NCI-H345 treated with DMSO at 0.1 percent for 48 hours (cell line): ENCODE data around the gene UGT1A10.
"Not testable (repeated sequence)": the region's sequence is repeated elsewhere in the genome, so short reads cannot be mapped to it uniquely, and the experiment has no call there.

Experiments used
- DNase-seq: peaks from one replicate; lab custom pipeline; 2025; ENCODE audit not compliant: unreplicated experiment; lab: John Stamatoyannopoulos, UW

Gene UGT1A10

DNA sequence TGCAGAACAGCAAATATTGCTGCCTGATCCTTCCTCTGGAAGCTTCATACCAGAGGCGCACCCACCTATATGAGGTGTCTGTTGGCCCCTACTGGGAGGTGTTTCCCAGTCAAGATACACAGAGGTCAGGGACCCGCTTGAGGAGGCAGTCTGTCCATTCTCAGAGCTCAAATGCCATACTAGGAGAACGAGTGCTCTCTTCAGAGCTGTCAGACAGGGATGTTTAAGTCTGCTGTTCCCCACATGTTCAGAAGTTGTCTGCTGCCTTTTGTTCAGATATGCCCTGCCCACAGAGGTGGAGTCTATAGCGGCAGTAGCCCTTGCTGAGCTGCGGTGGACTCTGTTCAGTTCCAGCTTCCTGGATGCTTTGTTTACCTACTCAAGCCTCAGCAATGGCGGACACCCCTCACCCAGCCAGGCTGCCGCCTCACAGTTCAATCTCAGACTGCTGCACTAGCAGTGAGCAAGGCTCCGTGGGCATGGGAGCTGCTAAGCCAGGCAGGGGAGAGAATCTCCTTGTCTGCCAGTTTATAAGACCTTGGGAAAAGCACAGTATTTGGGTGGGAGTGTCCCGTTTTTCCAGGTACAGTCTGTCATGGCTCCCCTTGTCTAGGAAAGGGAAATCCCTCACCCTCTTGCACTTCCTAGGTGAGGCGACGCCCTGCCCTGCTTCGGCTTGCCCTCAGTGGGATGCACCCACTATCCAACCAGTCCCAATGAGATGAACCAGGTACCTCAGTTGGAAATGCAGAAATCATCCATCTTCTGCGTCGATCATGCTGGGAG lies 100.8 kb downstream of the UGT1A10 start:
- not testable (repeated sequence) for DNase-seq

DNA sequence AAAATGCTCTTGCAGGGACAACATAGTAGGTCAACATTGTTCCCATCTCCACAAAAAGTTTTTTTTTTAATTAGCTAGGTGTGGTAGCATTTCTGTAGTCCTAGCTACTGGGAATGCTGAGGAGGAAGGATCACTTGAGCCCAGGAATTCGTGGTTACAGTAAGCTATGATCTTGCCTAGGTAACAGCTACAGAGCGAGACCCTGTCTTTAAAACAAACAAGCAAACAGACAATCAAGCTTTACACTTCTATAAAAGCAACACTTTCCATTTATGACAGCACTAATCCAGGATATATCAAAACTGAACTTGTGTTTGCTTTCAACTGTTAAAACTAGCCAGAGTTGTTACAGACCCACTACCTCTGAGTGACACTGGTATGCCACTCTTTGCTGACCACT lies 104.6 kb downstream of the UGT1A10 start:
- DNase-seq = no peak

DNA sequence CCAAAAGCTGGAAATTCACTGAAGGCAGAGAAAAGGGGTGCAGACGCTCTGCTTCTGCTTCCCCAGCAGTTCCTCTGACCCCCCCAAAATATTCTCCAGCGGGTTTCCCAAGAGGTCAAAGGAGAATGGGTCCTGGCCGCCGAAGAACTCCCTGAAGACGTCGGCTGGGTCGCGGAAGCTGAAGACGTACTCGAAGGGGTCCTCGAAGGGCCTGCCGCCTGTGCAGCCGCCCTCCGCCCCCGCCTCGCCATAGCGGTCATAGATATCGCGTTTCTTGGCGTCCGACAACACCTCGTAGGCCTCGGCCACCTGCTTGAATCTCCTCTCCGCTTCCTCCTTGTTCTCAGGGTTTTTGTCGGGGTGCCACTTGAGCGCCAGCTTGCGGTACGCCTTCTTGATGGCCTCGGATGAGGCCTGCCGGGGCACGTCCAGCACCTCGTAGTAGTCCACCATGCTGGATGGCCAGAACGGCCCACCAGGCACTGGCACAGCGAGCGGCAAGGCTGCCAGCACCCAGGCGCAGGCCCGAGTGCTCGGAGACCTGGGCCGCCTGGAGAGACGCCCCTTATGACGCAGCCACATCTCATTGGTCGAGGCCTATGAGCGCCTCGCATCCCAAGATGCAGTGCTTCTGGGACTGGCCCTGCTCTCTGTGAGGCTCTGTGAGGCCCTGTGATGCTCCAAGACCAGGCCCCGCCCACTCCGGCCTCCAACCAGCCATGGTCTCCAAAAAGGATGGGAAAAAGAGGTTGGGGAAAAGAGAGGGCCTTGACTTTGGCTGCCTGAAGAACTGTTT lies 107.4 kb downstream of the UGT1A10 start:
- no peak for DNase-seq

DNA sequence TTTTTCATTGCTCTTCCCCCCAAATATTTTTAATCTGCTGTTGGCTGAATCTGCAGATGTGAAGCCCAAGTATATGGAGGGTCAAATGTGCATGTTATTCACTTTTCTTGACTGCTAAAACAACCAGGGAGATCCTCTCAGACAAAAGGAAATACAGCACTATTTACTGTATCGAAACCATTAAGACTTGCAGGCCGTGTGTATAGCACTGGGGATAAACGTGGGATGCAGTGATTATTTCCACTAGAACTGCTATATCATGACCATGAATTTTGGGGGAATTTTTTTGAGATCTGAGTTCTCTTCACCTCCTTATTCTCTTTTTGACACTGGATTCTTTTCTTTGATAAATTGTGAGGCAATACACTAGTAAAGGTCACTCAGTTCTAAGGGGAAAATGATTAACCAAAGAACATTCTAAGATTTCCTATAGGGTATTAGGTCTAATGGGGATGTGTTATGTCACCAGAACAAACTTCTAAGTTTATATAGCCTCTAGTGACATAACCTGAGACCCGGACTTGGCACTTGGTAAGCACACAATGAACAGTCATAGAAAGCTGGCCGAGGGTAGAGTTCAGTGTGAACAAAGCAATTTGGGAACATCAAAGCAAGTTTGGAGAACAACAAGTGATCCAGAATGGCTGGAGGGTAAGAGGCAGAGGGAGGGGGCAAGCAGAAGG lies 109.0 kb downstream of the UGT1A10 start:
- DNase-seq = no peak

DNA sequence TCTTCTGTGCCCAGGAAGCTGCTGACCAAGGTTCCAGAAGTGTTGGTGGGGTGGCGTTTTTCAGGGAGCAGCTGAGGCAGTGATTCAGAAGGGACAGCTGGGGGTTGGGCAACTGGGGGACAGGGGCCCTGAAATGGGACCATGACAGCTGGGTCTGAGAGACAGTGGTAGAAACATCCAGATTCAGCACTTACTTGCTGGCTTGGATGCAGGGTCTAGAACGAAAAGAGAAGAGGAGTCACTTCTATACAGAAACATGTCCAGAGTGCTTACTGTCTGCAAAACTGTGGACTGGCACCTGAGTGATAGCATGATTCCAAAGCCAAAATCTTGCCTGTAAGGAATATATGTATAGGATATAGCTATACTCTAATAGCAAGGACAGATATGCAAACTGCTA lies 109.6 kb downstream of the UGT1A10 start:
- DNase-seq = not testable (repeated sequence)

DNA sequence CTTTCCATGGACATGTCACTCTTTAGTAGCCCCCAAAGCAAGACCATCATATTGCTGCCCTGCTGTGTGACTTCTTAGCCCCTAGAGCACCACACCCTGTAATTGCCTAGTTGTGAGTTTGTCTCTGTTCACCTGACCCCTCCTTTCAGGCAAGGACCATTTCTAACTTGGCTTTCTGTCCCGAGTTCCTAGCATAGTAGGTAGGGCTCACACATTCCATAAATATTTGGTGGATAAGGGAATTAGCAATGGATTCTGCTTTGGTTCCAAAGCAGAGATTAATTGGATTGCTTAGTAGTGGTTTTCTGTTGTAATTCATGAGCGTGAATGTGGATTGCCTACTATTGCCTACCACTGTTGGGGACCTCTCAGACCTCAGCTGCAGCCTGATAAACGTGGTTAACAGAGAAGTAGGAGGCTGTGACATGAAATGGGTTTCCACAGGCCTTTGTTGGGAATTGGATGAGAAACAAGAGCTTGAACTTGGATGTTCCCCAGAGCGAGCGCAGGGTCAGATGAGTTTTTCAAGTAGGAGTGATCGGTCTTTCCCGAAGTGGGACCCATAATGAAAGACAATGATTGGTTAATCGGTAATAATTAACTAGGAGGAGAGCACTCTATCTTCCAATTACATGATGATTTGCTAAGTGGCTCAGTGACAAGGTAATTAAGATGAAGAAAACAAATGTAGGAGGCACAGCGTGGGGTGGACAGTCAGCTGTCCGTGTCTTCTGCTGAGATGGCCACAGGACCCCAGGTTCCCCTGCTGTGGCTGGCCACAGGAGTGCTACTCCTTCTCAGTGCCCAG lies 110.4 kb downstream of the UGT1A10 start:
- DNase-seq = no peak

DNA sequence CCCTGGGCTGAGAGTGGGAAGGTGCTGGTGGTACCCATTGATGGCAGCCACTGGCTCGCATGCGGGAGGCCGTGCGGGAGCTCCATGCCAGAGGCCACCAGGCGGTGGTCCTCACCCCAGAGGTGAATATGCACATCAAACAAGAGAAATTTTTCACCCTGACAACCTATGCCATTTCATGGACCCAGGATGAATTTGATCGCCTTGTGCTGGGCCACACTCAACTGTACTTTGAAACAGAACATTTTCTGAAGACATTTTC lies 111.0 kb downstream of the UGT1A10 start:
- DNase-seq = no peak

DNA sequence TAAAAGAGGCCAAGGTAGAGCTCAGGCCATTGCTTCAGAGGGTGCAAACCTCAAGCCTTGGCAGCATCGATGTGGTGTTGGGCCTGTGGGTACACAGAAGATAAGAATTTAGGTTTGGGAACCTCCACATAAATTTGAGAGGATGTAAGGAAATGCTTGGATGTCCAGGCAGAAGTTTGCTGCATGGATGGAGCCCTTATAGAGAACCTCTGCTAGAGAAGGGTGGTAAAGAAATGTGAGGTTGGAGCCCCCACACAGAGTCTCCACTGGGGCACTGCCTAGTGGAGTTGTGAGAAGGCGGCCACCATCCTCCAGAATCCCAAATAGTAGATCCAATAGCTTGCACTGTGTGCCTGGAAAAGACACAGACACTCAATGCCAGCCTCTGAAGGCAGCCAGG lies 114.4 kb downstream of the UGT1A10 start:
- not testable (repeated sequence) for DNase-seq

DNA sequence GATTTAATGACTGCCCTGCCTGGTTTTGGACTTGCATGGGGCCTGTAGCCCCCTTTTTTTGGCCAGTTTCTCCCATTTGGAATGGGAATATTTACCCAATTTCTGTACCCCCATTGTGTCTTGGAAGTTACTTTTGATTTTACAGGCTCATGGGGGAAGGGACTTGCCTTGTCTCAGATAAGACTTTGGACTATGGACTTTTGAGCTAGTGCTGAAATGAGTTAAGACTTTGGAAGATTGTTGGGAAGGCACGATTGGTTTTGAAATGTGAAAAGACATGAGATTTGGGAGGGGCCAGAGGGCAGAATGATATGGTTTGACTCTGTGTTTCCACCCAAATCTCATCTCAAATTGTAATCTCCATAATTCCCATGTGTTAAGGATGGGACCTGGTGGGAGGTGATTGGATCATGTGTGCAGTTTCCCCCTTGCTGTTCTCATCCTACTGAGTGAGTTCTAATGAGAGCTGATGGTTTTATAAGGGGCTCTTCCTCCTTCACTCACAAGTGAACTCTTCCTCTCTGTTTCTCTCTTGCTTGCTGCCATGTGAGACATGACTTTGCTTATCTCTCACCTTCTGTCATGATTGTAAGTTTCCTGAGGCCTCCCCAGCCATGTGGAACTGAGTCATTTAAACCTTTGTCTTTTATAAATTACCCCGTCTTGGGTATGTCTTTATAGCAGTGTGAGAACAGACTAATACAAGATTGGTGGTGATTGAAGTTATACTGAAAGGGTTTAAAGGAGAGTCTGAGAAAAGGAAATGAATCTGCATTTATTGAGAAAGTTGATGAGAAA lies 115.2 kb downstream of the UGT1A10 start:
- DNase-seq = not testable (repeated sequence)

DNA sequence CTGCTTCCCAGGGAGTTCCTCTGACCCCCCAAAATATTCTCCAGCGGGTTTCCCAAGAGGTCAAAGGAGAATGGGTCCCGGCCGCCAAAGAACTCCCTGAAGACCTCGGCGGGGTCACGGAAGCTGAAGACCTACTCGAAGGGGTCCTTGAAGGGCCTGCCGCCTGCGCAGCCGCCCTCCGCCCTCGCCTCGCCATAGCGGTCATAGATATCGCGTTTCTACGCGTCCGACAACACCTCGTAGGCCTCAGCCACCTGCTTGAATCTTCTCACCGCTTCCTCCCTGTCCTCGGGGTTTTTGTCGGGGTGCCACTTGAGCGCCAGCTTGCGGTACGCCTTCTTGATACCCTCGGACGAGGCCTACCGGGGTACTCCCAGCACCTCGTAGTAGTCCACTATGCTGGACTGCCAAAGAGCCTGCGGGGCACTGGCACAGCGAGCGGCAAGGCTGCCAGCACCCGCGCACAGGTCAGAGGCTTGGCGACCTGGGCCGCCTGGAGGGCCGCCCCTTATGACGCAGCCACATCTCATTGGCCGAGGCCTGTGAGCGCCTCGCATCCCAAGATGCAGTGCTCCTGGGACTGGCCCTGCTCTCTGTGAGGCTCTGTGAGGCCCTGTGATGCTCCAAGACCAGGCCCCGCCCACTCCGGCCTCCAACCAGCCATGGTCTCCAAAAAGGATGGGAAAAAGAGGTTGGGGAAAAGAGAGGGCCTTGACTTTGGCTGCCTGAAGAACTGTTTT lies 118.8 kb downstream of the UGT1A10 start:
- no peak for DNase-seq

DNA sequence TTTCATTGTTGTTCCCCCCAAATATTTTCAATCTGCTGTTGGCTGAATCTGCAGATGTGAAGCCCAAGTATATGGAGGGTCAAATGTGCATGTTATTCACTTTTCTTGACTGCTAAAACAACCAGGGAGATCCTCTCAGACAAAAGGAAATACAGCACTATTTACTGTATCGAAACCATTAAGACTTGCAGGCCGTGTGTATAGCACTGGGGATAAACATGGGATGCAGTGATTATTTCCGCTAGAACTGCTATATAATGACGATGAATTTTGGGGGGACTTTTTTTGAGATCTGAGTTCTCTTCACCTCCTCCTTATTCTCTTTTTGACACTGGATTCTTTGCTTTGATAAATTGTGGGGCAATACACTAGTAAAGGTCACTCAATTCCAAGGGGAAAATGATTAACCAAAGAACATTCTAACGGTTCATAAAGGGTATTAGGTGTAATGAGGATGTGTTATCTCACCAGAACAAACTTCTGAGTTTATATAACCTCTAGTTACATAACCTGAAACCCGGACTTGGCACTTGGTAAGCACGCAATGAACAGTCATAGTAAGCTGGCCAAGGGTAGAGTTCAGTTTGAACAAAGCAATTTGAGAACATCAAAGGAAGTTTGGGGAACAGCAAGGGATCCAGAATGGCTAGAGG lies 120.3 kb downstream of the UGT1A10 start:
- DNase-seq = no peak

DNA sequence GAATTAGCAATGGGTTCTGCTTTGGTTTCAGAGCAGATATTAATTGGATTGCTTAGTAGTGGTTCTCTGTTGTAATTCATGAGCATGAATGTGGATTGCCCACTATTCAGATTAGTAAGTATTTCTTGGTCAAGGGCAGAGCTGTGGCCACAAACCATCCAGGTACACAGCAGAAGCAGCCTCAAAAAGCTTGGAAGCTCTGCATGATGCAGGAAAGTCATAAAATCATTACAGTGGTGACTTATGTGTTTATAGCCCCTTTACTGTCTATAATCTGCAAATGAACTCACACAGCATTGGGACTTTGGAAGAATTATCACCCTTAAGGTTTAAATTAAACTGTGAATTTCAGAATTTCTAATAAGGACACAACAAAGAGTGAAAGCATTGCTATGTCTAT lies 121.9 kb downstream of the UGT1A10 start:
- no peak for DNase-seq

DNA sequence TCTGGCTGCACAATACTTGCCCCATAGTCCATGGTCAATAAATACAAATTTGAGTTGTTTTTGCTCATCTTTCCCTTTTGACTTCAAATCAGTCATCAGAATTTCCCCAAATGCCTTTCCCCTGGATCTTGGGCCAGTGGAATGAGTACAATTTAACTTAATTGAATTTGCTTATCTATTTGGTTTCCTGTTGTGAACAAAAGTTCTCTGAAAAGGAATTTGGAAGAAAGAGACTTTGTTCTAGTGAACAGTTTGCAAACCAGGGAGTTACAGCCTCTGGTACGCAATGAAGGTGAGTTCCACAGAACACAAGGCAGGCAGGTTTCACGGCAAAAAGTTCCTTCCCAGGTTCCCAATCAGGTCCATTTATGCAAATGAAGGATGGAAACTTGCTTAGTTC lies 122.6 kb downstream of the UGT1A10 start:
- no peak for DNase-seq

DNA sequence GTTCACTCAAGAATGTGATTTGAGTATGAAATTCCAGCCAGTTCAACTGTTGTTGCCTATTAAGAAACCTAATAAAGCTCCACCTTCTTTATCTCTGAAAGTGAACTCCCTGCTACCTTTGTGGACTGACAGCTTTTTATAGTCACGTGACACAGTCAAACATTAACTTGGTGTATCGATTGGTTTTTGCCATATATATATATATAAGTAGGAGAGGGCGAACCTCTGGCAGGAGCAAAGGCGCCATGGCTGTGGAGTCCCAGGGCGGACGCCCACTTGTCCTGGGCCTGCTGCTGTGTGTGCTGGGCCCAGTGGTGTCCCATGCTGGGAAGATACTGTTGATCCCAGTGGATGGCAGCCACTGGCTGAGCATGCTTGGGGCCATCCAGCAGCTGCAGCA lies 123.8 kb downstream of the UGT1A10 start, which contains the start of gene UGT1A1:
TSS of gene UGT1A1 (plus strand) at position 228 of the 400 bp plus-strand sequence. CDS start at position 246, 18 bp downstream.
- no peak for DNase-seq

DNA sequence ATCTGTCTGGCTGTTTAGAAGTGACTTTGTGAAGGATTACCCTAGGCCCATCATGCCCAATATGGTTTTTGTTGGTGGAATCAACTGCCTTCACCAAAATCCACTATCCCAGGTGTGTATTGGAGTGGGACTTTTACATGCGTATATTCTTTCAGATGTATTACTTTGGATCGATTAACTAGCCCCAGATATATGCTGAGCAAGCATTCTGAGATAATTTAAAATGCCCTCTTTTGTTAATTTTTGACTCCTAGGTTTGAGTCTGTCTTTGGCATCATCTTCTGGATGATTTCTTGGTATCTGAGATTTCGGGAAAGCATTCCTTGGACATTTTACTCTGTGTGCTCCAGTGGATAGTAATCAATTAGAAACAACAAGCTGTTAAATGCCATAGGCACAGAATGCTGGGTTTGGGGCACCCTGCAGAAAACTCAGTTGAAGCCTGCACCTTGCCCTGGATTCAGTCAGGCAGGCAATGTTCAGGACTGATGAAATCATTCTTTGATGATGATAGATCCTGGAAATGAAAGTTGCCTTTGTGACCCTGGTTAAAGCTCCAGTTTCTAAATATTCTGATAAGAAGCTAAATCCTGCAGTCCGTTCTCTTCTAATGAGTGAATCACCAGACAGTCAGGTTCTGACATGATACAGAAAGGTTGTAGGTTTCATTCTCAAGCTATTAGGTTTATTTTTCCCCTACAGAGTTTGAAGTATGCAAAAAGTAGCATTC lies 125.0 kb downstream of the UGT1A10 start:
- no peak for DNase-seq

DNA sequence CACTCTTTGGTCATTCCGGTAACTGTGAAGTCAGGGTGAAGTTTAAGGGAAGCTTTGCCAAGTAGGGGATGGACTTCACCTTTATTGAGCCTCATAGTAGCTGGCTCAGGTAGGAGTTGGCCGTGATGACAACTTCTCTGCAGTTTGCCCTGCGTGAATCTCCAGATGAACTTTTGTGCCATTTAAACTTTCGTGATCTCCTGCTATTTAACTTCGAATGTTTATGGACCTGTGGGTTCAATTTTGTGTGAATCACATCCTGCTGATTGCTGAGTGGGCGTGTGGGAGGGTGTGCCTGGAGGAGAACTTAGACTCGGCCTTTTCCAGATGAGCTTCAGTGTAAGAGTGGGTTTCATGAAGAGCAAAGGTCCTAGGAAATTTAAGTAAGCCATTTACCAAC lies 128.0 kb downstream of the UGT1A10 start:
- DNase-seq = no peak

DNA sequence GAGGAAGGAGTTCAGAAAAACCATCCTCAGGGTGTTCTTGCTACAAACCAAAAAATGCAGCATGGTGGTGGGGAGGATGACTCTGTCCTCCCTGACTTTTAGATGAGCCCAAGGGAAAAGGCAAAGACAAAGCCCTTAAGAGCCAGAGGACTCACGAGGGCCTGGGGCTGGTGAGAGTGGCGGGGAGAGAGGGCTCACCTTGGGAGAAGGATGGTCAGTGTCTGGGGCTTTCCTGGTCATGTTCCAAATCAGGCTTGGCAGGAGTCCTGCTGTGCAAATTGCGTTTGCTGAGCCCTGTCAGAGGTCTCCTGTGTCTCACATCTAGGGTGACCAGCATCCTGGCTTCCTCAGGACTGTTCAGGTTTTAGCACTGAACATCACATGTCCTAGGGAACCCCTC lies 128.5 kb downstream of the UGT1A10 start:
- DNase-seq = no peak

DNA sequence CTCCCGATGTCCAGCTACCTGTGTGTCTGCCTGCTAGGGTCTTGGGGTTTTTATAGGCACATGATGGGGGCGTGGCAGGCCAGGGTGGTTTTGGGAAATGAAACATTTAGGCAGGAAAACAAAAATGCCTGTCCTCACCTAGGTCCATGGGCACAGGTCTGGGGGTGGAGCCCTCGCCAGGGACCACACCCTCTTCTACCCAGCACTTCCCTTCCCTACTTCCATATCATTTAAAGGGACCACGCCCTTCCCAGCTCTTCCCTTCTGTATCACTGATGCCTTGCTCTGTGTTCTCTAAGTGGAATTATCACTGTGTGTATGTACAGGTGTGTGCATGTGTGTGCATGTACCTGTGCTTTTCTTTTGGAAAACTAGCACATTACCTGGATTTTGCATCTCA lies 130.2 kb downstream of the UGT1A10 start:
- DNase-seq = no peak
